Dendritic cell treated with granulocyte-macrophage colony-stimulating factor and Interleukin-4, amounts not matched to agents 40 ng/mL and 50 ng/mL, for 4 days (primary cell): ENCODE results near the gene ABO.

Experiments used
- H3K27ac Mint-ChIP-seq: one replicate; pipeline ENCODE4 v1.8.0; 2022; ENCODE audit warnings: mild to moderate bottlenecking, mixed read lengths
- H3K27me3 Mint-ChIP-seq: one replicate; pipeline ENCODE4 v1.8.0; 2022; ENCODE audit warnings: mild to moderate bottlenecking, mixed read lengths
- H3K36me3 Mint-ChIP-seq: one replicate; pipeline ENCODE4 v1.8.0; 2022; ENCODE audit warnings: low read depth, mixed read lengths
- H3K4me1 Mint-ChIP-seq: one replicate; pipeline ENCODE4 v1.8.0; 2022; ENCODE audit warnings: low read depth, mixed read lengths
- H3K4me3 Mint-ChIP-seq: one replicate; pipeline ENCODE4 v1.8.0; 2022; ENCODE audit warnings: mild to moderate bottlenecking, moderate library complexity, mixed read lengths
- H3K9me3 Mint-ChIP-seq: one replicate; pipeline ENCODE4 v1.8.0; 2022; ENCODE audit warnings: mixed read lengths
- intact Hi-C: fragments of 100-400 bp; cut with micrococcal nuclease; formaldehyde crosslinking; loops from one replicate; pipeline ENCODE4 v1.15.0; 2022

Gene ABO

GRCh38 chr9:133262226-133262625, 12.8 kb downstream of the ABO start:
- Mint-ChIP-seq H3K36me3 (no peaks in the 10 kb centered on the region), H3K27ac (no peak overlapping the region), H3K4me1 (no peaks in the 10 kb centered on the region)

GRCh38 chr9:133261753-133262120, 13.3 kb downstream of the ABO start:
- no peaks in the 10 kb centered on the region for H3K4me1 Mint-ChIP-seq
- H3K27me3 Mint-ChIP-seq, result no peaks in the 10 kb centered on the region
- H3K27ac Mint-ChIP-seq, result no peak overlapping the region
- no peaks in the 10 kb centered on the region for H3K9me3 Mint-ChIP-seq
- no peak overlapping the region for H3K4me3 Mint-ChIP-seq
- no peaks in the 10 kb centered on the region for H3K36me3 Mint-ChIP-seq
- intact Hi-C loops, result no loop called here

More at GRCh38 chr9:133262226-133262625, 12.8 kb downstream of the ABO start:
- H3K9me3 Mint-ChIP-seq, result no peaks in the 10 kb centered on the region
- intact Hi-C loops, result no loop called here
- no peaks in the 10 kb centered on the region for H3K27me3 Mint-ChIP-seq
- no peak overlapping the region for H3K4me3 Mint-ChIP-seq

GRCh38 chr9:133261103-133261752, 13.8 kb downstream of the ABO start:
- H3K9me3 Mint-ChIP-seq, result no peaks in the 10 kb centered on the region
- no peak overlapping the region for H3K27ac Mint-ChIP-seq
- H3K27me3 Mint-ChIP-seq, result peaks cover 3% of the 10 kb centered on the region
- intact Hi-C loops, result no loop called here
- no peaks in the 10 kb centered on the region for H3K36me3 Mint-ChIP-seq
- no peak overlapping the region for H3K4me3 Mint-ChIP-seq
- no peaks in the 10 kb centered on the region for H3K4me1 Mint-ChIP-seq

- intact Hi-C loops, result no loop called here
- Mint-ChIP-seq H3K27me3 (peaks cover 3% of the 10 kb centered on the region), H3K36me3 (no peaks in the 10 kb centered on the region)
These were observed 14.5 kb downstream of the ABO start for GRCh38 chr9:133260334-133261102.

GRCh38 chr9:133258061-133259015, 16.7 kb downstream of the ABO start:
- intact Hi-C loops, result no loop called here
- Mint-ChIP-seq H3K36me3 (no peaks in the 10 kb centered on the region), H3K27ac (no peak overlapping the region), H3K4me3 (no peak overlapping the region), H3K9me3 (no peaks in the 10 kb centered on the region), H3K4me1 (no peaks in the 10 kb centered on the region), H3K27me3 (peaks cover 3% of the 10 kb centered on the region)

More at GRCh38 chr9:133260334-133261102, 14.5 kb downstream of the ABO start:
- Mint-ChIP-seq H3K9me3 (no peaks in the 10 kb centered on the region), H3K4me1 (no peaks in the 10 kb centered on the region), H3K27ac (no peak overlapping the region), H3K4me3 (no peak overlapping the region)

GRCh38 chr9:133257465-133257956, 17.5 kb downstream of the ABO start:
- intact Hi-C loops, result no loop called here
- H3K4me3 Mint-ChIP-seq, result no peak overlapping the region
- no peaks in the 10 kb centered on the region for H3K4me1 Mint-ChIP-seq
- no peak overlapping the region for H3K27ac Mint-ChIP-seq
- no peaks in the 10 kb centered on the region for H3K36me3 Mint-ChIP-seq
- no peaks in the 10 kb centered on the region for H3K9me3 Mint-ChIP-seq
- peaks cover 3% of the 10 kb centered on the region for H3K27me3 Mint-ChIP-seq

- Mint-ChIP-seq H3K27ac (no peak overlapping the region), H3K9me3 (no peaks in the 10 kb centered on the region), H3K36me3 (no peaks in the 10 kb centered on the region), H3K4me1 (no peaks in the 10 kb centered on the region), H3K4me3 (no peak overlapping the region), H3K27me3 (peaks cover 3% of the 10 kb centered on the region)
- intact Hi-C loops, result no loop called here
These were observed 18.3 kb downstream of the ABO start for GRCh38 chr9:133256686-133257091.

- Mint-ChIP-seq H3K27me3 (peaks cover 3% of the 10 kb centered on the region), H3K36me3 (no peaks in the 10 kb centered on the region), H3K4me3 (no peak overlapping the region), H3K27ac (no peak overlapping the region), H3K4me1 (no peaks in the 10 kb centered on the region), H3K9me3 (no peaks in the 10 kb centered on the region)
- intact Hi-C loops, result no loop called here
These were observed 18.9 kb downstream of the ABO start for GRCh38 chr9:133256136-133256461.

GRCh38 chr9:133255371-133256135, 19.4 kb downstream of the ABO start:
- H3K9me3 Mint-ChIP-seq, result no peaks in the 10 kb centered on the region
- no peaks in the 10 kb centered on the region for H3K36me3 Mint-ChIP-seq
- no peaks in the 10 kb centered on the region for H3K4me1 Mint-ChIP-seq
- H3K4me3 Mint-ChIP-seq, result no peak overlapping the region
- peaks cover 3% of the 10 kb centered on the region for H3K27me3 Mint-ChIP-seq
- no peak overlapping the region for H3K27ac Mint-ChIP-seq
- intact Hi-C loops, result no loop called here

GRCh38 chr9:133254471-133254870, 20.5 kb downstream of the ABO start:
- no peak overlapping the region for H3K27ac Mint-ChIP-seq
- peaks cover 3% of the 10 kb centered on the region for H3K27me3 Mint-ChIP-seq
- intact Hi-C loops, result no loop called here
- no peaks in the 10 kb centered on the region for H3K36me3 Mint-ChIP-seq
- no peaks in the 10 kb centered on the region for H3K4me1 Mint-ChIP-seq
- H3K4me3 Mint-ChIP-seq, result no peak overlapping the region
- no peaks in the 10 kb centered on the region for H3K9me3 Mint-ChIP-seq

GRCh38 chr9:133253268-133253667, 21.7 kb downstream of the ABO start:
- no peak overlapping the region for H3K4me3 Mint-ChIP-seq
- no peaks in the 10 kb centered on the region for H3K36me3 Mint-ChIP-seq
- intact Hi-C loops, result no loop called here
- no peaks in the 10 kb centered on the region for H3K9me3 Mint-ChIP-seq
- H3K27ac Mint-ChIP-seq, result no peak overlapping the region
- H3K27me3 Mint-ChIP-seq, result peaks cover 7% of the 10 kb centered on the region
- H3K4me1 Mint-ChIP-seq, result peaks cover 5% of the 10 kb centered on the region

GRCh38 chr9:133252301-133253020, 22.5 kb downstream of the ABO start:
- Mint-ChIP-seq H3K27me3 (peaks cover 7% of the 10 kb centered on the region), H3K4me1 (peaks cover 5% of the 10 kb centered on the region), H3K9me3 (no peaks in the 10 kb centered on the region), H3K27ac (no peak overlapping the region), H3K36me3 (no peaks in the 10 kb centered on the region), H3K4me3 (no peak overlapping the region)
- intact Hi-C loops, result no loop called here

GRCh38 chr9:133251773-133252172, 23.2 kb downstream of the ABO start:
- Mint-ChIP-seq H3K4me1 (peaks cover 5% of the 10 kb centered on the region), H3K27ac (no peak overlapping the region), H3K9me3 (no peaks in the 10 kb centered on the region), H3K27me3 (peaks cover 7% of the 10 kb centered on the region), H3K36me3 (no peaks in the 10 kb centered on the region), H3K4me3 (no peak overlapping the region)
- intact Hi-C loops, result no loop called here
